Measurements from ENCODE around the gene SH3YL1.

DNA sequence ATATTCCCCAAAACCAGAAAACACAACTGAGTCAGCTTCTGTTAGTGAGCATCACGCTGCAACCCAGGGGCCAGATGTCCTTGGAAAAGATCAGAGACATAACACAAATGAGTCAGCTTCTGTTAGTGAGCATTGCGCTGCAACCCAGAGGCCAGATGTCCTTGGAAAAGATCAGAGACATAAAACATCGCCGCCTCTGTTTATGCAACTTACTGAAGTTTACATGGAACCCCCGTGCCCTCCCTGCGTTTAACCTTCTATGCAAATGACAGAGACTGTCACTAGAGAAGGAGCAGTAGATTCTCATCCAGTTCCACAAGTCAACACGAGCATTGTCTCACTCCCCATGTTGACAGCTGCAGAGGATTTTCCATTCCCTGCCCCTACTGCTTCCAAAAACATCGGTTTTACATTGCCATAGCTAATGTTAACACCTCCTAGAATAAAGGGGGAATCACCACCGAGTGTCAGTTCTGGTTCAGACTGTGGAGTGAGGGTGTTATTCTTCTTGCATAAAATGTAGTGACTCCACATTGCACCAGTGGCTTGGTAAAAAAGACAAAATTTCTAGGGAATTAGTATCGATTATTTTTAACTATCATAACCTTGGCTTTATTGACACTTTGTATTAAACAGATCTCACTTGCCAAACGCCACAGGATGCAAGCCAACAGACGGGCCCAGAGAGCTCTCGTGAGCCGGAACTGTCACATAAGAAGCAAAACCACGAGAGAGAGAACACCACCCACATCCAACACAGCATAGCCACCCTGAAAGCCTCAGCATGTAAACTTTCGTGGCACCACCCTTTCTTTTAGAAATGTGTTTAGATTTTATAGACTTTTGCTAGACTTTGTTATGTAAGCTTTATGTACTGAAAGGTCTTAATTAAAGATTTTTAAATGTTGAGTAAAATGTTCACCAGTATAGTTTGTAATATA lies 87.7 kb downstream of the SH3YL1 start:
- TF ChIP-seq, protein P1, sequence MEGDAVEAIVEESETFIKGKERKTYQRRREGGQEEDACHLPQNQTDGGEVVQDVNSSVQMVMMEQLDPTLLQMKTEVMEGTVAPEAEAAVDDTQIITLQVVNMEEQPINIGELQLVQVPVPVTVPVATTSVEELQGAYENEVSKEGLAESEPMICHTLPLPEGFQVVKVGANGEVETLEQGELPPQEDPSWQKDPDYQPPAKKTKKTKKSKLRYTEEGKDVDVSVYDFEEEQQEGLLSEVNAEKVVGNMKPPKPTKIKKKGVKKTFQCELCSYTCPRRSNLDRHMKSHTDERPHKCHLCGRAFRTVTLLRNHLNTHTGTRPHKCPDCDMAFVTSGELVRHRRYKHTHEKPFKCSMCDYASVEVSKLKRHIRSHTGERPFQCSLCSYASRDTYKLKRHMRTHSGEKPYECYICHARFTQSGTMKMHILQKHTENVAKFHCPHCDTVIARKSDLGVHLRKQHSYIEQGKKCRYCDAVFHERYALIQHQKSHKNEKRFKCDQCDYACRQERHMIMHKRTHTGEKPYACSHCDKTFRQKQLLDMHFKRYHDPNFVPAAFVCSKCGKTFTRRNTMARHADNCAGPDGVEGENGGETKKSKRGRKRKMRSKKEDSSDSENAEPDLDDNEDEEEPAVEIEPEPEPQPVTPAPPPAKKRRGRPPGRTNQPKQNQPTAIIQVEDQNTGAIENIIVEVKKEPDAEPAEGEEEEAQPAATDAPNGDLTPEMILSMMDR (IDR thresholded peaks at IDR 0.05), result no peak
- no peak for TF ChIP-seq YY1 (IDR thresholded peaks at IDR 0.05; ENCODE audit: low read depth)
- TF ChIP-seq FOXJ3 (CRISPR knock-in tag; IDR thresholded peaks at IDR 0.05), result no peak
- TF ChIP-seq SMC3 (IDR thresholded peaks at IDR 0.05; ENCODE audit: low read depth, low read length), result no peak
- TF ChIP-seq, protein P2, sequence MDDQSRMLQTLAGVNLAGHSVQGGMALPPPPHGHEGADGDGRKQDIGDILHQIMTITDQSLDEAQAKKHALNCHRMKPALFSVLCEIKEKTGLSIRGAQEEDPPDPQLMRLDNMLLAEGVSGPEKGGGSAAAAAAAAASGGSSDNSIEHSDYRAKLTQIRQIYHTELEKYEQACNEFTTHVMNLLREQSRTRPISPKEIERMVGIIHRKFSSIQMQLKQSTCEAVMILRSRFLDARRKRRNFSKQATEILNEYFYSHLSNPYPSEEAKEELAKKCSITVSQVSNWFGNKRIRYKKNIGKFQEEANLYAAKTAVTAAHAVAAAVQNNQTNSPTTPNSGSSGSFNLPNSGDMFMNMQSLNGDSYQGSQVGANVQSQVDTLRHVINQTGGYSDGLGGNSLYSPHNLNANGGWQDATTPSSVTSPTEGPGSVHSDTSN (IDR thresholded peaks at IDR 0.05), result no peak
- no peak for TF ChIP-seq POLR2AphosphoS5 (IDR thresholded peaks at IDR 0.05; ENCODE audit: low read depth, low read length)
- no peak for TF ChIP-seq TCF12 (IDR thresholded peaks at IDR 0.05)
- TF ChIP-seq NRF1 (IDR thresholded peaks at IDR 0.05; ENCODE audit: low read depth, low read length), result no peak
- no peak for TF ChIP-seq REST (IDR thresholded peaks at IDR 0.05; ENCODE audit: low read depth, low read length)
- TF ChIP-seq EZH2phosphoT487 (IDR thresholded peaks at IDR 0.05; ENCODE audit: borderline replicate concordance, low read depth), result no peak

Measured in SK-N-SH (cell line).